ENCODE results near the gene SZT2.
"Not testable (repeated sequence)": the region's sequence is repeated elsewhere in the genome, so short reads cannot be mapped to it uniquely, and the experiment has no call there.

The SZT2 gene

GRCh38 chr1:43369779-43370178 lies 19.9 kb upstream of the SZT2 start:
- H3K4me3 ChIP-seq (ENCODE audit: insufficient read depth, low read depth, low read length, poor library complexity, severe bottlenecking); H3K27me3 ChIP-seq (replicated peaks; ENCODE audit: control insufficient read depth, insufficient read depth, low read length, poor library complexity, severe bottlenecking); H3K9me3 ChIP-seq (ENCODE audit: control insufficient read depth, low read length); DNase-seq; H3K36me3 ChIP-seq (ENCODE audit: control insufficient read depth, insufficient read depth, low read length); H3K27ac ChIP-seq (ENCODE audit: insufficient read depth, low read length, poor library complexity, severe bottlenecking): not testable (repeated sequence)
- peaks cover 15% of the 10 kb centered on the region for H3K4me1 ChIP-seq (ENCODE audit: control insufficient read depth, insufficient read depth, low read length, poor library complexity, severe bottlenecking)

DNA sequence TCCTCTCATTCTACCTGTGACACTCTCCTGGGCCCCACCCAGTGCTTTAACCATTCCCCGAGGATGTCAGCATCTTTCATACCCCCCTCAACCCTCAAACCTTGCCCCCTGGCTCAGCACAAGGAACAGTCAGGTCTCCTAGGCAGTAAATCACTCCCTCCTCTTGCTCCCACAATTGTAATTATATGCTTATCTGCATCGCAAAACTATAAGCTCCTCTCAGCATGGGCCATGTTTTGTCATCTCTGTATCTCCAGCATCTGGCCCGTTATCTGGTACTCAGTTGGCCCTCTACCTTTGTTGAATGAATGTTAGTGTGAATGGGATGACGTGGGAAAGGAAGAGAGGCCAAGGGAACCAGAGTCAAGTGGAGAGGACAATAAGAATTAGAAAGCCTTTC lies 19.1 kb upstream of the SZT2 start:
- no peak for DNase-seq
- no peaks in the 10 kb centered on the region for H3K36me3 ChIP-seq (ENCODE audit: control insufficient read depth, insufficient read depth, low read length)
- H3K4me1 ChIP-seq (ENCODE audit: control insufficient read depth, insufficient read depth, low read length, poor library complexity, severe bottlenecking) = peaks cover 15% of the 10 kb centered on the region
- H3K27me3 ChIP-seq (replicated peaks; ENCODE audit: control insufficient read depth, insufficient read depth, low read length, poor library complexity, severe bottlenecking) = no peaks in the 10 kb centered on the region
- no peaks in the 10 kb centered on the region for H3K9me3 ChIP-seq (ENCODE audit: control insufficient read depth, low read length)
- H3K4me3 ChIP-seq (ENCODE audit: insufficient read depth, low read depth, low read length, poor library complexity, severe bottlenecking) = no peak overlapping the region
- no peak overlapping the region for H3K27ac ChIP-seq (ENCODE audit: insufficient read depth, low read length, poor library complexity, severe bottlenecking)

DNA sequence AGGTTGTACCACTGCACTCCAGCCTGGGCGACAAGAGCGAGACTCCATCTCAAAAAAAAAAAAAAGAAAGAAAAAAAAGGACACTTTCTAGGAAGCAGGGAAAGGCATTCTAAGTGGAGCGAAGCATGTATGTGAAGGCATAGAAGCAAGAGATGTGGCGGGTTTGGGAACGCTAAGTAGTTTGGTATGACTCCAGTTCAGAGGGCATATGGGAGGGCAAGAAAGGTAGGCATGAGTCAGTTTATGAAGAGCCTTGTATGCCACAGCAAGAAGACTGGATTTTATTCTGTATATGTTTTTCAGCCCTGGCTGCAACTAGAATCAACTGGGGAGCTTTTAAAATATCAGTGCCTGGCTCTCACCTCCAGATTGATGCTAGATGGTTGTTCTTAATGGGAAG lies 17.5 kb upstream of the SZT2 start:
- H3K36me3 ChIP-seq (ENCODE audit: control insufficient read depth, insufficient read depth, low read length) = no peaks in the 10 kb centered on the region
- no peak for DNase-seq
- H3K4me3 ChIP-seq (ENCODE audit: insufficient read depth, low read depth, low read length, poor library complexity, severe bottlenecking) = no peak overlapping the region
- H3K9me3 ChIP-seq (ENCODE audit: control insufficient read depth, low read length) = no peaks in the 10 kb centered on the region
- no peak overlapping the region for H3K27ac ChIP-seq (ENCODE audit: insufficient read depth, low read length, poor library complexity, severe bottlenecking)
- H3K4me1 ChIP-seq (ENCODE audit: control insufficient read depth, insufficient read depth, low read length, poor library complexity, severe bottlenecking) = peaks cover 5% of the 10 kb centered on the region
- no peaks in the 10 kb centered on the region for H3K27me3 ChIP-seq (replicated peaks; ENCODE audit: control insufficient read depth, insufficient read depth, low read length, poor library complexity, severe bottlenecking)

DNA sequence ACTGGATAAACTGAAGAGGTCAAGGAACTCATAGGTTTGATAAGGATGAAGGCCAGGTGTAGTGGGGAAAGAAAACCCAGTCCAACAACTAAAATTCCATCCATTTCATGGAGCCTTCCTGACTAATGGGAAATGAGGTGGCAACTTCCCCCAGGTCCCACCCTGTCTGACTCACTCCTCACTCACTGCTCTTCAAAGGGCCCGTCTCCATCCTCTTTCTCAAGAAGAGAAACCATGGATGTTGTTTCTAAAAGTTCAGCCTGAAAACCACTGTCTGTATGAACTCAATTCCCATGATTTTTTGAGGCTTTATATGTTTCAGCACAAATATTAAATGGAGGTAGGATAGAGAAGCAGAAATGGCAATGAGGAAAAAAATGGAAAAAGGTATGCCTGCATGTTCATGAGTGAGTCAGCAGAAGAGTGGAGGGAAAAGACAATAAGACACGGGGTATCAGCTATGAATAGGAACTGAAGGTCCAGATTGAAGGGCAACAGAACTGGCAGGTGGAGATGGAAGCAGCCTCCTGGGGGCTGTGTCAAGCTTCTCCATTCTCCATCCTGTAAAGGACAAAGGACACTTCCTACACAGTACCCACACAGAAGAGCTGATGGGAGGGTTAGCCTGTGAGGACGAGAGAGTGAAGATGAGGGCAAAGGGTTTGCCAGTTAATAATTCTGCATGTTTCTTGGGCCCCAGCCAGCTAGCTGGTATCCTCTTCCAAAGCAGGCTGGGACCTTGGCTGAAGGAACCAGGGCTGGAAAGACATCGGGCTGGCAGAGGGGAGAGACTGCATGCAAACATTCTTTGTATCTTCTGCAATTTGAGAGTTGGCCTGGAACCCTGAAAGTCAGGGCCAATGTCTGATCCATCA lies 16.4 kb upstream of the SZT2 start:
- Histone ChIP-seq H3K4me3 (ENCODE audit: insufficient read depth, low read depth, low read length, poor library complexity, severe bottlenecking) (no peak overlapping the region), H3K27me3 (replicated peaks; ENCODE audit: control insufficient read depth, insufficient read depth, low read length, poor library complexity, severe bottlenecking) (no peaks in the 10 kb centered on the region), H3K9me3 (ENCODE audit: control insufficient read depth, low read length) (no peaks in the 10 kb centered on the region), H3K4me1 (ENCODE audit: control insufficient read depth, insufficient read depth, low read length, poor library complexity, severe bottlenecking) (peaks cover 5% of the 10 kb centered on the region), H3K36me3 (ENCODE audit: control insufficient read depth, insufficient read depth, low read length) (no peaks in the 10 kb centered on the region), H3K27ac (ENCODE audit: insufficient read depth, low read length, poor library complexity, severe bottlenecking) (no peak overlapping the region)
- no peak for DNase-seq

- Histone ChIP-seq H3K4me3 (ENCODE audit: insufficient read depth, low read depth, low read length, poor library complexity, severe bottlenecking) (no peak overlapping the region), H3K27me3 (replicated peaks; ENCODE audit: control insufficient read depth, insufficient read depth, low read length, poor library complexity, severe bottlenecking) (no peaks in the 10 kb centered on the region), H3K4me1 (ENCODE audit: control insufficient read depth, insufficient read depth, low read length, poor library complexity, severe bottlenecking) (no peaks in the 10 kb centered on the region), H3K9me3 (ENCODE audit: control insufficient read depth, low read length) (no peaks in the 10 kb centered on the region), H3K36me3 (ENCODE audit: control insufficient read depth, insufficient read depth, low read length) (no peaks in the 10 kb centered on the region), H3K27ac (ENCODE audit: insufficient read depth, low read length, poor library complexity, severe bottlenecking) (no peak overlapping the region)
- no peak for DNase-seq
Measured at GRCh38 chr1:43376723-43377235, 12.9 kb upstream of the SZT2 start.

DNA sequence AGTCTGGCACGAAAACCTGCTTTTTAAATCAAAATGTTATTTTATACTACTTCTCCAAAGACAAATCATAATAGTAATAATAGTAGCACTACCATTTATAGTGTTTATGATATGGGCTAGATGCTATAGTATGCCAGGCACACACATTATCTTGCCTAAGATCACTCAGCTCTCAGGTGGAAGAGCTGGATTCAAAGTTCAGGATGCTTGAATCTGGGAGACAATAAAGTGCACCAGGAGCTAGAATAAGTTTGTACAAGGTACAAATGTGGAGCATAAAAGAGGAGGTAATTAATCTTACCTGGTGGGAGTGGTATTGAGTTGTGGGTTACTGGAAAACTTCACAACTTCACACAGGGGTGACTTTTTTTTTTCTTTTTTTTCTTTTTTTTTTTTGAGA lies 11.9 kb upstream of the SZT2 start:
- no peaks in the 10 kb centered on the region for H3K9me3 ChIP-seq (ENCODE audit: control insufficient read depth, low read length)
- no peaks in the 10 kb centered on the region for H3K27me3 ChIP-seq (replicated peaks; ENCODE audit: control insufficient read depth, insufficient read depth, low read length, poor library complexity, severe bottlenecking)
- H3K36me3 ChIP-seq (ENCODE audit: control insufficient read depth, insufficient read depth, low read length) = peaks cover 7% of the 10 kb centered on the region
- H3K27ac ChIP-seq (ENCODE audit: insufficient read depth, low read length, poor library complexity, severe bottlenecking) = no peak overlapping the region
- no peaks in the 10 kb centered on the region for H3K4me1 ChIP-seq (ENCODE audit: control insufficient read depth, insufficient read depth, low read length, poor library complexity, severe bottlenecking)
- H3K4me3 ChIP-seq (ENCODE audit: insufficient read depth, low read depth, low read length, poor library complexity, severe bottlenecking) = no peak overlapping the region
- no peak for DNase-seq

DNA sequence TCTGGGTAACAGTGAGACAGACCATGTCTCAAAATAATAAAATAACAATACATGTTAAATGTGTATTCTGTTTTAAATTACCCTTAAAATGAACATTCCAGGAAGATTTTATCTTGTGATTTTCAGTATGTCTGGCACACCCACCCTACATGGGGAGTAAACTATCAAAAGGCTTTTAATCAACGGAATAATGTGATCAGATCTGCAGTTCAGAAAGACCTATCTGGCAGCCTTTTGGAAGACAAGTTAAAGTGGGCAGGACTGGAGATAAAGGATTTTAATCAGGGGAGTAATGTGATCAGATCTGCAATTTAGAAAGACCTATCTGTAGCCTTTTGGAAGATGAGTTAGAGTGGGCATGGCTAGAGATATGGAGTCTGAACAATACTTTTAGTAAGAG lies 10.2 kb upstream of the SZT2 start:
- Histone ChIP-seq H3K27me3 (replicated peaks; ENCODE audit: control insufficient read depth, insufficient read depth, low read length, poor library complexity, severe bottlenecking) (no peaks in the 10 kb centered on the region), H3K4me1 (ENCODE audit: control insufficient read depth, insufficient read depth, low read length, poor library complexity, severe bottlenecking) (no peaks in the 10 kb centered on the region), H3K36me3 (ENCODE audit: control insufficient read depth, insufficient read depth, low read length) (peaks cover 23% of the 10 kb centered on the region), H3K9me3 (ENCODE audit: control insufficient read depth, low read length) (no peaks in the 10 kb centered on the region), H3K27ac (ENCODE audit: insufficient read depth, low read length, poor library complexity, severe bottlenecking) (no peak overlapping the region), H3K4me3 (ENCODE audit: insufficient read depth, low read depth, low read length, poor library complexity, severe bottlenecking) (no peak overlapping the region)
- no peak for DNase-seq

DNA sequence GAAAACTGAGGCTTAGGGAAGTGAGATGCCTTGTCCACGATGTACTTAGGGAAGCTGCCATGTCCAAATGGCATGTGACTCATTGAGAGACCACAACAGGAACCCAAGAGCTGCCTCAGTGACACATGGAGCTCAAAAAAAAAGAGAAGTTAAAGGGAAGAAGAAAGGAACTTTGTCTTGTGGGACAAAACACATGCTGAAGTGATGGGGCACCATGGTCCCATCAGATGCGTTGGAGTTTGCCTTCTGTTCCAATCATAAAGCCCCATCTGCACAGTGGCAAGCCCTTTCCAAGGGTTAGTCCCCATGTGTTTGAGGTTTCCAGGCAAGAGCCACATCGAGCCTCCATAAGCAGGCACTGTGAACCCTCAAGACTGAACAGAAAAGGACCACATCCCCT lies 8.1 kb upstream of the SZT2 start:
- Histone ChIP-seq H3K27ac (ENCODE audit: insufficient read depth, low read length, poor library complexity, severe bottlenecking) (no peak overlapping the region), H3K36me3 (ENCODE audit: control insufficient read depth, insufficient read depth, low read length) (peaks cover 45% of the 10 kb centered on the region), H3K4me1 (ENCODE audit: control insufficient read depth, insufficient read depth, low read length, poor library complexity, severe bottlenecking) (no peaks in the 10 kb centered on the region), H3K9me3 (ENCODE audit: control insufficient read depth, low read length) (no peaks in the 10 kb centered on the region), H3K27me3 (replicated peaks; ENCODE audit: control insufficient read depth, insufficient read depth, low read length, poor library complexity, severe bottlenecking) (no peaks in the 10 kb centered on the region), H3K4me3 (ENCODE audit: insufficient read depth, low read depth, low read length, poor library complexity, severe bottlenecking) (no peak overlapping the region)
- DNase-seq = no peak

GRCh38 chr1:43382027-43382779 lies 7.5 kb upstream of the SZT2 start:
- Histone ChIP-seq H3K27ac (ENCODE audit: insufficient read depth, low read length, poor library complexity, severe bottlenecking) (no peak overlapping the region), H3K27me3 (replicated peaks; ENCODE audit: control insufficient read depth, insufficient read depth, low read length, poor library complexity, severe bottlenecking) (no peaks in the 10 kb centered on the region), H3K4me1 (ENCODE audit: control insufficient read depth, insufficient read depth, low read length, poor library complexity, severe bottlenecking) (no peaks in the 10 kb centered on the region), H3K9me3 (ENCODE audit: control insufficient read depth, low read length) (no peaks in the 10 kb centered on the region), H3K36me3 (ENCODE audit: control insufficient read depth, insufficient read depth, low read length) (peaks cover 50% of the 10 kb centered on the region), H3K4me3 (ENCODE audit: insufficient read depth, low read depth, low read length, poor library complexity, severe bottlenecking) (no peak overlapping the region)
- no peak for DNase-seq

- peaks cover 54% of the 10 kb centered on the region for H3K36me3 ChIP-seq (ENCODE audit: control insufficient read depth, insufficient read depth, low read length)
Measured at GRCh38 chr1:43383449-43383848, 6.2 kb upstream of the SZT2 start.

More at GRCh38 chr1:43383449-43383848, 6.2 kb upstream of the SZT2 start:
- H3K9me3 ChIP-seq (ENCODE audit: control insufficient read depth, low read length) = no peaks in the 10 kb centered on the region
- no peak overlapping the region for H3K27ac ChIP-seq (ENCODE audit: insufficient read depth, low read length, poor library complexity, severe bottlenecking)
- DNase-seq = no peak
- no peaks in the 10 kb centered on the region for H3K27me3 ChIP-seq (replicated peaks; ENCODE audit: control insufficient read depth, insufficient read depth, low read length, poor library complexity, severe bottlenecking)
- no peak overlapping the region for H3K4me3 ChIP-seq (ENCODE audit: insufficient read depth, low read depth, low read length, poor library complexity, severe bottlenecking)
- H3K4me1 ChIP-seq (ENCODE audit: control insufficient read depth, insufficient read depth, low read length, poor library complexity, severe bottlenecking) = peaks cover under 1% of the 10 kb centered on the region

All from effector memory CD4-positive, alpha-beta T cell (primary cell).